ENCODE measurements around the gene MYOM1.

The MYOM1 gene

GRCh38 chr18:3046216-3046808, 173.5 kb downstream of the MYOM1 start:
- 94% methylated on average over 2 of the region's 4 CpGs for WGBS (ENCODE audit: insufficient coverage)
- H3K9me3 ChIP-seq (ENCODE audit: control extremely low read depth in 1 of 5, control insufficient read depth in 4 of 5, insufficient read depth in 2 of 5, low read depth in 1 of 5, low read length in 4 of 5): no peaks in the 10 kb centered on the region
- no peaks in the 10 kb centered on the region for H3K27me3 ChIP-seq (replicated peaks in 2 of 5; ENCODE audit: control insufficient read depth in 4 of 5, insufficient read depth in 5 of 5, low read length in 4 of 5)
- CTCF ChIA-PET: interaction anchor here (1.0 to 2.1 kb wide), 3 partner anchors 16 to 28 kb away, joined by 3 to 8 read pairs (median 5); no protein-coding TSS in a partner anchor
- DNase-seq: no peak
- no peaks in the 10 kb centered on the region for H3K36me3 ChIP-seq (ENCODE audit: control insufficient read depth in 4 of 4, insufficient read depth in 4 of 4, low read length in 3 of 4)
- no peak overlapping the region for H3K4me3 ChIP-seq (ENCODE audit: control insufficient read depth in 1 of 7, extremely low read depth in 1 of 7, insufficient read depth in 4 of 7, low read depth in 2 of 7, low read length in 6 of 7)
- POLR2A ChIA-PET: no interaction called here
- H3K27ac ChIP-seq (ENCODE audit: insufficient read depth in 1 of 2, low read depth in 1 of 2, low read length in 2 of 2, poor library complexity in 1 of 2, severe bottlenecking in 2 of 2): no peak overlapping the region
- peaks cover 9 to 20% (median 13%) of the 10 kb centered on the region in 4 experiments for H3K4me1 ChIP-seq (ENCODE audit: control extremely low read depth in 1 of 4, control insufficient read depth in 4 of 4, insufficient read depth in 4 of 4, low read length in 3 of 4)

DNA sequence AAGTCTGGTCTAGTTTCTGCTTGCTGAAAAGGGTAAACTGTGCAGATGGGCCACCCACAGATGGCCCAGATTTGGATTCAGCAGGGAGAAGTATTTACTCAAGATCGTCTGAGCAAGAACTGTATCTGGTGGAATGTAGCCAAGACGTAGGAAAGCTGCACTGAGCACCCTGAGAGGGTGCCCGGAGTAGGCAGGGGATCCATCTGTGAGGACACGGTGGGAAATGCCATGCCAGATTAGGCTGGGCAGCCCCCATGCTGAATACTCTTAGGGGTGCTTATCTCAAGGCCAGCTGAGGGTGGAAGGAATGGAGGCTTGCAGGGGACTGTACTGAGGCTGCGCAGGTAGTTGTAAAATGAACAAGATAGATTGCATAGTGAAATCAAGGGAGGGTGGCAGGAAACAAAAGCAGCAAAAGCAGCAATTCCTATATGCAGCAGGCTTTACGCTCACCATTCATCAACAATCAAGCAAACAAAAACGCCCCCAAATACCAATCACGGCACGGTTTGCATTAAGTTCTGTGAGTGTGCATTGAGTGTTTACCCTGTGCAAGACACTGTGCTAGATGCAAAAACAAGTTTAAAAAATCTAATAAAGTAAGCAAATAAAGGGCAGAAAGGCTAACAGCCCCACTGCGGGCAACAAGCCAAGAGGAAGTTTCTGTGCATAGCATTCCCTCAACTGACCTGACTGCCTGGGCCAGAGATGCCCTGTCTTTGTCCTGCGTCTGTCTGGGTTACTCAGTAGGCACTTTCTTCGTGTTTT, 174.7 kb downstream of the MYOM1 start:
- Histone ChIP-seq H3K4me1 (ENCODE audit: control extremely low read depth in 1 of 4, control insufficient read depth in 4 of 4, insufficient read depth in 4 of 4, low read length in 3 of 4) (peaks cover 9 to 20% (median 13%) of the 10 kb centered on the region in 4 experiments), H3K9me3 (ENCODE audit: control extremely low read depth in 1 of 5, control insufficient read depth in 4 of 5, insufficient read depth in 2 of 5, low read depth in 1 of 5, low read length in 4 of 5) (no peaks in the 10 kb centered on the region), H3K27me3 (replicated peaks in 2 of 5; ENCODE audit: control insufficient read depth in 4 of 5, insufficient read depth in 5 of 5, low read length in 4 of 5) (no peaks in the 10 kb centered on the region), H3K4me3 (ENCODE audit: control insufficient read depth in 1 of 7, extremely low read depth in 1 of 7, insufficient read depth in 4 of 7, low read depth in 2 of 7, low read length in 6 of 7) (peak overlapping the region in 2 of 7 experiments; percentile 54 to 59), H3K27ac (ENCODE audit: insufficient read depth in 1 of 2, low read depth in 1 of 2, low read length in 2 of 2, poor library complexity in 1 of 2, severe bottlenecking in 2 of 2) (no peak overlapping the region), H3K36me3 (ENCODE audit: control insufficient read depth in 4 of 4, insufficient read depth in 4 of 4, low read length in 3 of 4) (no peaks in the 10 kb centered on the region)
- DNase-seq: peak in 2 of 3 donors; percentile 64 to 67
- CTCF ChIA-PET: interaction anchor here (0.8 to 1.7 kb wide), 5 partner anchors 10 to 84 kb away, joined by 3 to 8 read pairs (median 6); no protein-coding TSS in a partner anchor
- 23% methylated on average over 5 of the region's 12 CpGs for WGBS (ENCODE audit: insufficient coverage)
- POLR2A ChIA-PET: interaction anchor here (0.6 kb wide), 1 partner anchor 9 kb away, joined by 9 read pairs; no protein-coding TSS in a partner anchor

DNA sequence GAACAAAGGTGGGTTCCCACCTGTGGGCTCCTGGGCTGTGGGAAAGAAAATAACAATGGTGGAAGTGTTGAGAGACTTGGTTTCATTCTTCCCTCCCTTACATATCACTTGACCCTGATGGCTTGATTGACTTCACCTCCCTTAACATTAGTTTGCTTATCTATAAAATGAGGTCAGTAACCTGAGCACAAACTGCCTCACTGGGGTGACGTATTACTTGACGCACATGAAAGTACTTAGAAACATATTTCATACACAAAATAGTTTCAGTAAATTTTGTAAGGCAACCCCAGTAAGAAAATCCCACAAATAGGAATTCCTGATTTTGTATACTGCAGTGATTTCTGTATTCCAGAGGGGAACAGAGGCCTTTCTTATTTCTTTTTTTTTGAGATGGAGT, 177.4 kb downstream of the MYOM1 start:
- Histone ChIP-seq H3K36me3 (ENCODE audit: control insufficient read depth in 4 of 4, insufficient read depth in 4 of 4, low read length in 3 of 4) (no peaks in the 10 kb centered on the region), H3K9me3 (ENCODE audit: control extremely low read depth in 1 of 5, control insufficient read depth in 4 of 5, insufficient read depth in 2 of 5, low read depth in 1 of 5, low read length in 4 of 5) (no peaks in the 10 kb centered on the region), H3K27me3 (replicated peaks in 2 of 5; ENCODE audit: control insufficient read depth in 4 of 5, insufficient read depth in 5 of 5, low read length in 4 of 5) (no peaks in the 10 kb centered on the region), H3K4me1 (ENCODE audit: control extremely low read depth in 1 of 4, control insufficient read depth in 4 of 4, insufficient read depth in 4 of 4, low read length in 3 of 4) (peaks cover 9 to 19% (median 15%) of the 10 kb centered on the region in 4 experiments), H3K4me3 (ENCODE audit: control insufficient read depth in 1 of 7, extremely low read depth in 1 of 7, insufficient read depth in 4 of 7, low read depth in 2 of 7, low read length in 6 of 7) (no peak overlapping the region), H3K27ac (ENCODE audit: insufficient read depth in 1 of 2, low read depth in 1 of 2, low read length in 2 of 2, poor library complexity in 1 of 2, severe bottlenecking in 2 of 2) (no peak overlapping the region)
- ChIA-PET CTCF (interaction anchor here (0.8 to 1.4 kb wide), 2 partner anchors 11 to 17 kb away, joined by 3 to 5 read pairs; no protein-coding TSS in a partner anchor), POLR2A (no interaction called here)
- DNase-seq: no peak
- no CpG with 5 or more reads among the region's 2 CpGs for WGBS (ENCODE audit: insufficient coverage)

DNA sequence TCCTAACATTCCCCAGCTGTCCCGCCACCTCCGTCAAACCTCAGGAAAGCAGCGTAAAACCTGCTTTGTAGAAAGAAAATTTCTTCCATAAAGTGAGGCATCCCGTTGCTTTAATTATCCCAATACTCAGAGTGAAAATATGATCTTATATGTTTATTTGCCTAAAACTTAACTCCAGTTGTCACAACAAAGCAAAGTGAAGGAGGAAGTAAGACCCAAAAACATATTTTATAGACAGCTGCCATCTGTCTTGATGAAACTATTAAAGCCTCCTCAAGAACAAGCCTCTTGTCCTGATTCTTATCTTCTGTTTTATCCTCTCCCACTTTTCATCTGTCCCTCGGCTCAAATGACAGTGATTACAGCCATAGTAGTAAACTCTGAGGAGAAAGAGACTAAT, 177.9 kb downstream of the MYOM1 start:
- POLR2A ChIA-PET: no interaction called here

DNA sequence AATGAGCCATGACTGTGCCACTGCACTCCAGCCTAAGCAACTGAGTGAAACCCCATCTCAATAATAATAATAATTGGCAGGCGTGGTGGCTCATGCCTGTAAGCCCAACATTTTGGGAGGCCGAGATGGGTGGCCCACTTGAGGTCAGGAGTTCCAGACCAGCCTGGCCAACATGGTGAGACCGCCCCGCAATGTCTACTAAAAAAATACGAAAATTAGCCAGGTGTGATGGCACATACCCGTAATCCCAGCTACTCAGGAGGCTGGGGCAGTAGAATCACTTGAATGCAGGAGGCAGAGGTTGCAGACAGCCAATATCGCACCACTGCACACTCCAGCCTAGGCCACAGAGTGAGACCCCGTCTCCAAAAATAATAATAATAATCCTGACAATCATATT, 178.9 kb downstream of the MYOM1 start:
- CTCF ChIA-PET: interaction anchor here (0.9 to 1.4 kb wide), 2 partner anchors 19 to 21 kb away, joined by 3 read pairs; no protein-coding TSS in a partner anchor
- no peak for DNase-seq
- Histone ChIP-seq H3K27ac (ENCODE audit: insufficient read depth in 1 of 2, low read depth in 1 of 2, low read length in 2 of 2, poor library complexity in 1 of 2, severe bottlenecking in 2 of 2) (no peak overlapping the region), H3K9me3 (ENCODE audit: control extremely low read depth in 1 of 5, control insufficient read depth in 4 of 5, insufficient read depth in 2 of 5, low read depth in 1 of 5, low read length in 4 of 5) (no peaks in the 10 kb centered on the region), H3K27me3 (replicated peaks in 2 of 5; ENCODE audit: control insufficient read depth in 4 of 5, insufficient read depth in 5 of 5, low read length in 4 of 5) (no peaks in the 10 kb centered on the region), H3K36me3 (ENCODE audit: control insufficient read depth in 4 of 4, insufficient read depth in 4 of 4, low read length in 3 of 4) (no peaks in the 10 kb centered on the region), H3K4me3 (ENCODE audit: control insufficient read depth in 1 of 7, extremely low read depth in 1 of 7, insufficient read depth in 4 of 7, low read depth in 2 of 7, low read length in 6 of 7) (no peak overlapping the region), H3K4me1 (ENCODE audit: control extremely low read depth in 1 of 4, control insufficient read depth in 4 of 4, insufficient read depth in 4 of 4, low read length in 3 of 4) (peaks cover 9 to 23% (median 17%) of the 10 kb centered on the region in 4 experiments)
- POLR2A ChIA-PET: no interaction called here
- 100% methylated on average over 6 of the region's 8 CpGs for WGBS (ENCODE audit: insufficient coverage)

More for the DNA sequence above, 177.9 kb downstream of the MYOM1 start:
- no CpG with 5 or more reads among the region's 5 CpGs for WGBS (ENCODE audit: insufficient coverage)
- H3K9me3 ChIP-seq (ENCODE audit: control extremely low read depth in 1 of 5, control insufficient read depth in 4 of 5, insufficient read depth in 2 of 5, low read depth in 1 of 5, low read length in 4 of 5): no peaks in the 10 kb centered on the region
- H3K4me1 ChIP-seq (ENCODE audit: control extremely low read depth in 1 of 4, control insufficient read depth in 4 of 4, insufficient read depth in 4 of 4, low read length in 3 of 4): peaks cover 9 to 23% (median 17%) of the 10 kb centered on the region in 4 experiments
- no peak overlapping the region for H3K4me3 ChIP-seq (ENCODE audit: control insufficient read depth in 1 of 7, extremely low read depth in 1 of 7, insufficient read depth in 4 of 7, low read depth in 2 of 7, low read length in 6 of 7)
- no peaks in the 10 kb centered on the region for H3K36me3 ChIP-seq (ENCODE audit: control insufficient read depth in 4 of 4, insufficient read depth in 4 of 4, low read length in 3 of 4)
- no peaks in the 10 kb centered on the region for H3K27me3 ChIP-seq (replicated peaks in 2 of 5; ENCODE audit: control insufficient read depth in 4 of 5, insufficient read depth in 5 of 5, low read length in 4 of 5)
- CTCF ChIA-PET: interaction anchor here (0.8 to 1.4 kb wide), 2 partner anchors 11 to 18 kb away, joined by 3 to 5 read pairs; no protein-coding TSS in a partner anchor
- DNase-seq: peak in 1 of 3 donors; percentile 21
- H3K27ac ChIP-seq (ENCODE audit: insufficient read depth in 1 of 2, low read depth in 1 of 2, low read length in 2 of 2, poor library complexity in 1 of 2, severe bottlenecking in 2 of 2): no peak overlapping the region

DNA sequence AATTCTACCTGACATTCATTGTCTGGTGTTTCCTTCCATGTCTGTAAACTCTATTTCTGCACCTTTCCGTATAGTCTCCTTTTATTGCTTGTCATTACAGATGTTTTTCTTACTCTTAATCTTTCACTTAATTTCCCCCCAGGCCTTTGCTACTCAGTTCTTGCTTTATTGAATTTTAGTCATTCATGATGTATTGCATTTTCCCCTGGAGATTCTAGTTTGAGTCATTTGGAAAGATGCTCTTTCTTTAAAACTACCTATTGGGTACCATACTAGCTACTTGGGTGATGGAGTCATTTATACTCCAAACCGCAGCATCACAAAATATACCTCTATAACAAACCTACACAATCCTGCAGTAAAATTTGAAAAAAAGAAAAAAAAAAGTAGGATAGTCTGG, 179.6 kb downstream of the MYOM1 start:
- no peaks in the 10 kb centered on the region for H3K36me3 ChIP-seq (ENCODE audit: control insufficient read depth in 4 of 4, insufficient read depth in 4 of 4, low read length in 3 of 4)
- no peak overlapping the region for H3K27ac ChIP-seq (ENCODE audit: insufficient read depth in 1 of 2, low read depth in 1 of 2, low read length in 2 of 2, poor library complexity in 1 of 2, severe bottlenecking in 2 of 2)
- H3K4me1 ChIP-seq (ENCODE audit: control extremely low read depth in 1 of 4, control insufficient read depth in 4 of 4, insufficient read depth in 4 of 4, low read length in 3 of 4): peaks cover 4 to 17% (median 12%) of the 10 kb centered on the region in 4 experiments
- H3K4me3 ChIP-seq (ENCODE audit: control insufficient read depth in 1 of 7, extremely low read depth in 1 of 7, insufficient read depth in 4 of 7, low read depth in 2 of 7, low read length in 6 of 7): no peak overlapping the region
- WGBS (ENCODE audit: insufficient coverage): 100% methylated on average over 1 of the region's 2 CpGs
- ChIA-PET CTCF (interaction anchor here (1.0 kb wide), 2 partner anchors 22 to 24 kb away, joined by 4 read pairs; no protein-coding TSS in a partner anchor), POLR2A (no interaction called here)
- DNase-seq: no peak
- no peaks in the 10 kb centered on the region for H3K9me3 ChIP-seq (ENCODE audit: control extremely low read depth in 1 of 5, control insufficient read depth in 4 of 5, insufficient read depth in 2 of 5, low read depth in 1 of 5, low read length in 4 of 5)
- no peaks in the 10 kb centered on the region for H3K27me3 ChIP-seq (replicated peaks in 2 of 5; ENCODE audit: control insufficient read depth in 4 of 5, insufficient read depth in 5 of 5, low read length in 4 of 5)

Data from common myeloid progenitor, CD34-positive (primary cell).